GM23338 (cell line): ENCODE data around the gene PPARD. TPM values are rescaled to one million over a fixed set of nuclear protein-coding genes. Genes with fewer than 3 reads are reported as not detected.
A peak's percentile ranks its signal among the peaks of the same experiment; 100 is the strongest.
"Not testable (repeated sequence)": the region's sequence is repeated elsewhere in the genome, so short reads cannot be mapped to it uniquely, and the experiment has no call there.

Experiments used
- ATAC-seq: fragments of 200-7000 bp; cut with Tn5 transposase; 3 replicates; pipeline ENCODE4 v1.9.1; 2020
- DNase-seq: peaks from one replicate; pipeline ENCODE4 v3.0.0-alpha.2; 2015; ENCODE audit warnings: low spot score
- H2AFZ ChIP-seq: fragments of 200-600 bp; sonication (generic); 2 replicates; pipeline ENCODE4 v1.8.0; 2016; ENCODE audit warnings: antibody characterized with exemption, mild to moderate bottlenecking, moderate library complexity
- H3F3A ChIP-seq: fragments of 200-600 bp; sonication (generic); replicated peaks from 2 replicates; pipeline ENCODE4 v1.8.0; 2017; ENCODE audit warnings: antibody characterized with exemption, mixed run types, low read depth
- H3K27ac ChIP-seq: fragments of 200-600 bp; sonication (generic); 2 replicates; pipeline ENCODE4 v1.6.1; 2016; ENCODE audit warnings: low read depth
- H3K27me3 ChIP-seq: fragments of 200-600 bp; sonication (generic); 2 replicates; pipeline ENCODE4 v1.8.0; 2016; ENCODE audit warnings: mild to moderate bottlenecking, mixed run types, moderate library complexity; ENCODE audit not compliant: insufficient read depth
- H3K36me3 ChIP-seq: fragments of 200-600 bp; sonication (generic); 2 replicates; pipeline ENCODE4 v1.8.0; 2016; ENCODE audit warnings: mild to moderate bottlenecking; ENCODE audit not compliant: insufficient read depth
- H3K4me1 ChIP-seq: fragments of 200-600 bp; sonication (generic); 2 replicates; pipeline ENCODE4 v1.8.0; 2016; ENCODE audit warnings: mild to moderate bottlenecking, moderate library complexity; ENCODE audit not compliant: insufficient read depth
- H3K4me2 ChIP-seq: fragments of 200-600 bp; sonication (generic); 2 replicates; pipeline ENCODE4 v1.7.1; 2017; ENCODE audit warnings: mixed run types
- H3K4me3 ChIP-seq: fragments of 200-600 bp; sonication (generic); 2 replicates; pipeline ENCODE4 v1.6.1; 2016; ENCODE audit warnings: mixed run types
- H3K79me2 ChIP-seq: fragments of 200-600 bp; sonication (generic); replicated peaks from 2 replicates; pipeline ENCODE4 v1.8.0; 2017; ENCODE audit warnings: mild to moderate bottlenecking; ENCODE audit not compliant: insufficient read depth
- H3K9me2 ChIP-seq: fragments of 200-600 bp; sonication (generic); 2 replicates; pipeline ENCODE4 v1.8.0; 2017; ENCODE audit not compliant: insufficient read depth
- H4K20me1 ChIP-seq: fragments of 200-600 bp; sonication (generic); replicated peaks from 2 replicates; pipeline ENCODE4 v1.8.0; 2017; ENCODE audit warnings: mild to moderate bottlenecking; ENCODE audit not compliant: insufficient read depth
- H3K27ac Mint-ChIP-seq: 2 replicates; pipeline ENCODE4 v1.8.0; 2020; ENCODE audit warnings: inconsistent platforms, mild to moderate bottlenecking, moderate library complexity, mixed read lengths
- H3K27me3 Mint-ChIP-seq: 3 replicates; pipeline ENCODE4 v1.8.0; 2022; ENCODE audit warnings: low read depth, mild to moderate bottlenecking, moderate library complexity, mixed read lengths, inconsistent platforms; ENCODE audit not compliant: insufficient read depth, poor library complexity
- H3K36me3 Mint-ChIP-seq: 3 replicates; pipeline ENCODE4 v1.8.0; 2021; ENCODE audit warnings: low read depth, mild to moderate bottlenecking, inconsistent platforms, moderate library complexity, mixed read lengths
- H3K4me1 Mint-ChIP-seq: 3 replicates; pipeline ENCODE4 v1.8.0; 2020; ENCODE audit warnings: mild to moderate bottlenecking, inconsistent platforms, mixed read lengths
- H3K4me3 Mint-ChIP-seq: 3 replicates; pipeline ENCODE4 v1.8.0; 2021; ENCODE audit warnings: moderate library complexity, mild to moderate bottlenecking, inconsistent platforms, mixed read lengths
- H3K9me3 Mint-ChIP-seq: 3 replicates; pipeline ENCODE4 v1.8.0; 2020; ENCODE audit warnings: moderate library complexity, mild to moderate bottlenecking, inconsistent platforms, mixed read lengths
- CREB1 ChIP-seq: fragments of 250-450 bp; sonication (Bioruptor Pico); IDR thresholded peaks from 2 replicates; pipeline ENCODE4 v1.5.0; 2020; ENCODE audit warnings: low read depth, mild to moderate bottlenecking, moderate library complexity
- CTCF ChIP-seq, 2 experiments: fragments of 200-600 bp in 1 of 2; sonication (generic) in 1 of 2; conservative IDR thresholded peaks; 2 replicates each; pipeline versions ENCODE4 v1.5.1 to v1.6.1; 2016 to 2017; ENCODE audit warnings: antibody characterized with exemption in 2 of 2, low read depth in 2 of 2, mild to moderate bottlenecking in 2 of 2, moderate library complexity in 1 of 2
- ETS1 ChIP-seq: IDR thresholded peaks from 2 replicates; pipeline ENCODE4 v1.6.1; 2016; ENCODE audit warnings: antibody characterized with exemption
- EZH2phosphoT487 ChIP-seq: fragments of 200-600 bp; sonication (generic); IDR thresholded peaks from one replicate; pipeline ENCODE4 v1.8.1; 2018; ENCODE audit warnings: antibody characterized with exemption; ENCODE audit not compliant: unreplicated experiment
- NANOG ChIP-seq: IDR thresholded peaks from 2 replicates; pipeline ENCODE4 v1.6.1; 2016; ENCODE audit warnings: antibody characterized with exemption, borderline replicate concordance
- POLR2AphosphoS5 ChIP-seq: IDR thresholded peaks from 2 replicates; pipeline ENCODE4 v1.6.1; 2016; ENCODE audit warnings: antibody characterized with exemption, low read depth
- STAT1 ChIP-seq: IDR thresholded peaks from one replicate; pipeline ENCODE4 v1.6.1; 2016; ENCODE audit warnings: antibody characterized with exemption; ENCODE audit not compliant: unreplicated experiment
- ZNF331 ChIP-seq: fragments of 250-450 bp; sonication (Bioruptor Pico); IDR thresholded peaks from 2 replicates; pipeline ENCODE4 v1.5.0; 2020; ENCODE audit warnings: low read depth, mild to moderate bottlenecking, moderate library complexity
- polyA plus RNA-seq: library from polyadenylated mRNA; unstranded; fragments of >200 nt; fragmentation: Nextera tagmentation; extraction: Ambion mirVana; gene quantifications from 2 replicates; pipeline ENCODE4 v1.2.1, GENCODE V29; 2016
- total RNA-seq: library from RNA; depleted of rRNA; stranded (reverse); fragments of >200 nt; shearing (Covaris generic); gene quantifications from 2 replicates; pipeline ENCODE4 v1.2.3, GENCODE V29; 2014

Gene PPARD
- total and polyA plus RNA-seq, 2 experiments from 2014 or later, result 5.1 to 9.7 TPM

GRCh38 chr6:35438378-35439065 is 96.2 kb downstream of the PPARD start:
- H4K20me1 ChIP-seq, result not testable (repeated sequence)

GRCh38 chr6:35439308-35439707 is 97.0 kb downstream of the PPARD start:
- H3K4me2 ChIP-seq, result no peak overlapping the region
- Mint-ChIP-seq H3K27ac (no peak overlapping the region), H3K4me1 (peaks cover 2% of the 10 kb centered on the region; the same call in 1 of the 3 replicates), H3K9me3 (no peaks in the 10 kb centered on the region), H3K4me3 (no peak overlapping the region; the same call in 2 of the 3 replicates), H3K36me3 (no peaks in the 10 kb centered on the region), H3K27me3 (peaks cover 7% of the 10 kb centered on the region)
- no peak overlapping the region; the same call in 1 of the 2 replicates for H2AFZ ChIP-seq
- H3K79me2 ChIP-seq, result no peaks in the 10 kb centered on the region
- H4K20me1 ChIP-seq, result no peaks in the 10 kb centered on the region
- ATAC-seq, result peak; percentile 80
- H3K4me3 ChIP-seq, result no peak overlapping the region
- TF ChIP-seq POLR2AphosphoS5 (no peak), ETS1 (no peak), CTCF (conservative IDR thresholded peaks at IDR 0.05; ENCODE audit: low read depth in 2 of 2) (peak in 1 of 2 experiments; percentile 10; a peak in 1 of 4 replicates), EZH2phosphoT487 (no peak), NANOG (no peak)
- no peaks in the 10 kb centered on the region for H3K27me3 ChIP-seq
- H3K36me3 ChIP-seq, result no peaks in the 10 kb centered on the region
- DNase-seq, result peak; percentile 68
- H3K9me2 ChIP-seq, result no peaks in the 10 kb centered on the region
- H3K27ac ChIP-seq, result no peak overlapping the region
- peaks cover 4% of the 10 kb centered on the region; the same call in 1 of the 2 replicates for H3K4me1 ChIP-seq
- H3F3A ChIP-seq, result no peaks in the 10 kb centered on the region

More at GRCh38 chr6:35438378-35439065, 96.2 kb downstream of the PPARD start:
- H3F3A ChIP-seq, H3K4me1 Mint-ChIP-seq, H3K4me2 ChIP-seq, H3K27ac Mint-ChIP-seq, H3K36me3 Mint-ChIP-seq, H3K9me3 Mint-ChIP-seq, DNase-seq, H3K9me2 ChIP-seq, H2AFZ ChIP-seq, H3K27me3 ChIP-seq, H3K79me2 ChIP-seq, H3K4me3 Mint-ChIP-seq, ATAC-seq, H3K4me3 ChIP-seq, H3K27ac ChIP-seq, H3K36me3 ChIP-seq, H3K27me3 Mint-ChIP-seq, H3K4me1 ChIP-seq: not testable (repeated sequence)

GRCh38 chr6:35441205-35441604 is 98.8 kb downstream of the PPARD start:
- Mint-ChIP-seq H3K36me3 (no peaks in the 10 kb centered on the region), H3K9me3 (no peaks in the 10 kb centered on the region), H3K4me1 (no peaks in the 10 kb centered on the region), H3K4me3 (no peak overlapping the region), H3K27ac (no peak overlapping the region), H3K27me3 (peaks cover 10% of the 10 kb centered on the region)
- Histone ChIP-seq H4K20me1 (no peaks in the 10 kb centered on the region), H3K27me3 (no peaks in the 10 kb centered on the region), H3K36me3 (no peaks in the 10 kb centered on the region), H3K4me1 (peaks cover 4% of the 10 kb centered on the region; the same call in 1 of the 2 replicates), H3K27ac (no peak overlapping the region), H2AFZ (no peak overlapping the region), H3K4me2 (no peak overlapping the region), H3F3A (no peaks in the 10 kb centered on the region), H3K9me2 (no peaks in the 10 kb centered on the region), H3K79me2 (no peaks in the 10 kb centered on the region), H3K4me3 (no peak overlapping the region)
- ATAC-seq, result no peak
- DNase-seq, result no peak
- no peak for TF ChIP-seq CTCF (conservative IDR thresholded peaks at IDR 0.05; ENCODE audit: low read depth in 2 of 2)
- no peak for TF ChIP-seq CREB1 (CRISPR knock-in tag)
- TF ChIP-seq STAT1, result no peak
- no peak for TF ChIP-seq ETS1
- TF ChIP-seq ZNF331 (CRISPR knock-in tag), result no peak
- no peak for TF ChIP-seq NANOG
